AG20443 (cell line): ENCODE results near the gene FASTK.

ENCODE experiments used
- DNase-seq: peaks from one replicate; pipeline ENCODE4 v3.0.0; 2012; ENCODE audit warnings: low spot score, mixed read lengths

The FASTK gene

DNA sequence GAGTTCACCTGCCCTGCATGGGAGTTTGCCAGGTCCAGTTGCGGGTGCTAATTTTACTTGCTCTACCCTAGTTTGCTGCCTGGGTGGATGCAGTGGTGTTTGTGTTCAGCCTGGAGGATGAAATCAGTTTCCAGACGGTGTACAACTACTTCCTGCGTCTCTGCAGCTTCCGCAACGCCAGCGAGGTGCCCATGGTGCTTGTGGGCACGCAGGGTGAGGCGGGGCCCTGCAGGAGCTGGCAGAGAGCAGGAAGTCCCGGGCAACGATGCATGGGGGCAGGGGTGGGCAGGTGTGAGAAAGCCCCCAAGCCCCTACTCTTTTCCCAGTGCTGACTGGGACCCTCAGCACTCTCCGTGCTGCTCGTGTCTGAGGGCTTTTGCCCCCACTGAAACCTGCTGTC, 37.0 kb upstream of the FASTK start:
- DNase-seq, result no peak

DNA sequence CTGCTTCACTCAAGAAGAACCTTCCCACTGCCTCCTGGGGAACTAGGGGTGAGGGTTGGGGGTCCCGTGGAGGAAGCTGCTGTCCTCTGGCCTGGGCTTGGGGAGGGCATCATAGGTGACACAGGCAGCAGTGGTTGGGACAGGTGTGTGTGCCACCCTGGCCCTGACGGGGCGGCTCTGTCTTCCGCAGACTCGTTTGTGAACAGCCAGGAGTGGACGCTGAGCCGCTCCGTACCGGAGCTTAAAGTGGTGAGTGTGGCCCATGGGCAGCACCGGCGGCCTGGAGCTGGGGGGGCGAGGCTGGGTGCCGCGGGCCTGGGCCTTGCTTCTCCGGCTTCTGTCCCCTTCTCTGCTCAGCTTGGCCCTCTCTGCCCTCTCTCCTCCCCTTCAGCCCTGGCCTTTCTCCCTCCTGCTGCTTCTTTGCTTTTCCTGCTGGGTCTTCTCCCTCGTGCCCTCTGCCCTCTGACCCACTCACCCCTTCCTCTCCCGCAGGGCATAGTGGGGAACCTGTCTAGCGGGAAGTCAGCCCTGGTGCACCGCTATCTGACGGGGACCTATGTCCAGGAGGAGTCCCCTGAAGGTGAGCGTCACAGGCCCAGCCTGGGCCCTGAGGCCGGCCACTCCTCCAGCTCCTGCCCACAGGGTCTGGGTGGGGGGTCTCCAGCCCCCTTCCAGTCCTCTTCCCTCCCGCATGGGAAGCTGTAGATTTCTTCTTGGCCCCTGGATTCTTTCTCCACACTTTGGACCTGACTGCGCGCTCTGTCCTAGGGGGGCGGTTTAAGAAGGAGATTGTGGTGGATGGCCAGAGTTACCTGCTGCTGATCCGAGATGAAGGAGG, 36.2 kb upstream of the FASTK start:
- DNase-seq, result no peak

DNA sequence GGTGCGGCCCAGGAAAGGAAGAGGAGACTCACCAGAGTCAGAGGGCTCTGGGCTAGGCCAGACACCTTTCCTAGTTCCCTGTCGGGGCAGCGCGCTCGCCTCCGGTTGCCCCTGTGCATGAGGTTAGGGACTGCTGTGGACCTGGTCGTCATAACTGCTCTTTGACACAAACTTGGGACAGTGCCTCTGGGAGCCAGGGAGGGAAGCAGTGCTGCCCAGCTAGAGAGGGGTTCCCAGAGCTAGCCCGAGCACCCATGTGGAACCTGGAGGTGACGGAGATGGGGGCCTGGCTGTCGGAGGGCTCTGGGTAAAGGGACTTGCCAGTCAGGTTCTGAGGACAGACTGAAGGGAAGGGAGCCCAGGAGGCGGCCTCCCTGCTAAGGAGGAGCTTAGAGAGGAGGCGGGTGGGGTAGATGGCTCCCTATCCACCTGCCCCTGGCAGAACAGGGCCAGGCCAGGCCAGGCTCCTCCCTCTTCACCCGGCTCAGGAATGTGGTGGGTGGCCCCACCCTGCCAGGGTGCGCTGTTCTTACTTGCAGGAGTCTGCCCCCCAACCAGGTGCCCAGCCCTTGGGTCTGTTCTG, 35.3 kb upstream of the FASTK start:
- DNase-seq, result no peak

DNA sequence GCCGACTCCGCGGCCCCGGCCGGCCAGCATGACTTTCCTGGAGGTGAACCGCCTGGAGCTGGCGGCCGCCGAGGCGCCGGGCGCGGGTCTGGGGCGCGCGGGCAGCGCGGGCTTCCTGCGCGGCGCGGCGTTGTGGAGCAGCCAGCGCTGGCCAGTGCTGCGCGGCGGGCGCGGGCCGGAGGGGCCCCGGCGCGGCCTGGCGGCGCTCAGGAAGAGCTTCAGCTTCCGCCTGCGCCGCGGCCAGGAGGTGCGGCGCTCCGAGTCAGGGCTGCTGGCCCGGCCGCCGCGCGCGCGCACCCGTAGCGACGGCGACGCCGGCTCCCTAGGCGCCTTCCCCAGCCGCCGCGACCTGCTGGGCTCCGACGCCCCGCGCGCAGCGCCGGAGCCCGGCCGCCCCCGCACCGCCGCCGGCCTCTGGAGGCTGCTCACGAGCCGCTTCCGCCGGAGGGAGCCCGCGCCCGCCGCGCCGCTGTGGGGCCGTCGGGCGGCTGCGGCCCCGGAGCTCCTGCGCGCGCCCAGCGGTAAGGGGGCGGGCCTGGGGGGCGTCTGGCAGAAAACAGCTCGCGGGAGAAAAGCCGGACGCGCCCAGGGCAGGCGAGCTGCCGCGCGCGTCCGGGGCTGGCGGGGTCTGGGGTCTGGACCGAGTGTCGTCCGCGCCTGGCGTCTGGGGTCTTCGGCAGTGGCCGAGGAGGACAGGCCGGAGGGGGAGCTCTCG, 34.7 kb upstream of the FASTK start:
- peak; percentile 71 for DNase-seq

DNA sequence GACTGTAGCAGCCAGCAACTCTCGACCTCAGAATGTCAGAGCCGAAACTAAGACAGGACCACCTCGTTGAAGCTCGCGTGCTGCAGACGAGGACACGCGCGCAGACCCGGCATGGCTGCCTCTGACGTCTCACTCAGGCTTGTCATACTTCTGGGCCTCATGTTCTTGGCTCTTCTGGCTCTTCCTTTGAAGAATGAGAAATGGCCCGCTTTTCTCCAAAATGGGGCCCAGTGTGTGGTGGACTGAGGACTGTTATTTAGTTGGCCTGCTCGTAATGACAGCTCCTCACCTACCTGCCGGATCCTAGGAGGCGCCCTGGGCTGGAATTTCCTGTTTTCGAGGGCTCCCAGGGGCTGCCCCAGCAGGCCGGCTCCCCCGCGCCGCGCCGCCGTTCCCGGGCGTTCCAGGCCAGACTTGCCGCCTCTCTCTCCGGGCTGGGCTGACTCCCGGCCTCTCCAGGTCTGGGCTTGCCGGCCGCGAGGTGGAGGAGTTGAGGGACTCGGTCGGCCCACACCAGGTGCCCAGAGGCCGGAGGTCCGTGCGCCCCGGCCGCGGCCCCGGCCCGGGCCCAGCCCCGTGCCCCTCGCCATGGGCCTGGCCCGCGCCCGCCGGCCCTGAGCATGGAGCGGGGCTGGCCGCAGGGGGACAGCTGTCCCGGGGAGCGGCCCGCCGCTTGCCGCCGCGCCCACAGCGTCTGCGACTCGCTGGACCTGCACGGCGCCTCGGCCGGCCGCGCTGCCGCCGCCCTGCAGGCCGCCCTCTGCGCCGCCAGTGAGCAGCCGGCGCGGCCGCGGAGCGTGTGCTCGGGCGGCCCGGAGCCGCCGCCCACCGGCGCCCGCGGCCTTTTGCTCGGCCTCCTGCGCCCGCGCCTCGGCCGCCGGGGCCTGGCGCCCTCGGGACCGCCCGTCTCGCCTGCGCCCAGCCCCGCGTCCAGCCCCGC, 33.8 kb upstream of the FASTK start:
- DNase-seq, result peak; percentile 52

GRCh38 chr7:151113344-151114150, 32.9 kb upstream of the FASTK start:
- DNase-seq, result peak; percentile 57

DNA sequence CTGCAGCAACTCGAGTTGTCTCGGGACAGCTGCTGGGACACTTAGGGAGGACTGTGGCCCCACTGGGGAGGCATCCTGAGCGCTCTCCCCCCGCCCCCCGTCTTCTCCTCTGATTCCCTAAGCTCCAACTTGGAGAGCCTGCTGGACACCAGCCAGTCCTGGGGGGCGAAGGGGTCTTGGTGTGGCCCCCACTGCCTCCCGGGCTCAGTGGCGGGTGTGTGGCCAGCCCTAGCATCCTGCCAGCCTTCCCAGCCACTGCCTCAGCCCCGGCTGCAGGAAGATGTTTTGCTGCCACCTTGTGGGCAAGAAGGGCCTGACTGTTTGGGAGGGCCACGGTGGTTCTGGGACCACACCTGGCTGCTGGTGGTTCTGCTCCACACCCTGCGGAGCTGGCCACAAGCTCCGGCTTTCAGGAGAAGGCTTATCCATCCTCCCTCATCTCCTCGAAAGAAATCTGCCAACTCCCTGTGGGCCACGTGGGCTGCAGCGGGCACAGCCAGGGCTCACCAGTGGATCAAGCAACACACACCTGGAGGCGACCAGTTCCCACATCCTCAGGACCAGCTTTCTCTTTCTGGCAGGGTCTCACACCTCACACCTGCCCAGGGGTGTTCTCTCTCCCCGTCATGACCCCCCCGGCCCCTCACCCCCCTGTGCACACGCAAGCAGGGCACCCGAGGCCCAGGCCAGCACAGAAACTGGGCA, 30.5 kb upstream of the FASTK start:
- peak; percentile 94 for DNase-seq

- DNase-seq, result no peak
Measured at GRCh38 chr7:151110236-151110940, 29.8 kb upstream of the FASTK start.

- DNase-seq, result peak; percentile 89
Measured at GRCh38 chr7:151109094-151110048, 28.8 kb upstream of the FASTK start.

DNA sequence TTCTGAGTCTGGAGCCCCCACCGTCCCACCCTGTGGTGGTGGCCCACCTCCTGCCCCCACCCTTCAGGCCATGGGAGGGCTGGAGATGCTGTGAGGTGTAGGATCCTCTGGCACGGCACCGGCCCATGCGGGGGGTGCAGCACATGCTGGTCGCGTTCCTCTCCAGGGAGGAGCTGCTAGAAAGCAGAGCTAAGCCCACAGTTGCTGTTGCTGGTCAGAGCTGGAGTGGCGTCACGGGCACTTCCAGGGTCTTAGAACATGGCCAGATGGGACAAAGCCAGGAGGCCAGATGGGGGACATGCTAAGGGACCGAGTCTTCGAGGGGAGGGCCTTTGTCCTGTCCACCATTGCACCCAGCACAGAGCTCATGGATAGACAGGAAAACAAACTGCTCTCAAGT, 27.3 kb upstream of the FASTK start:
- no peak for DNase-seq

- peak; percentile 64 for DNase-seq
Measured at GRCh38 chr7:151104411-151105235, 24.0 kb upstream of the FASTK start.

DNA sequence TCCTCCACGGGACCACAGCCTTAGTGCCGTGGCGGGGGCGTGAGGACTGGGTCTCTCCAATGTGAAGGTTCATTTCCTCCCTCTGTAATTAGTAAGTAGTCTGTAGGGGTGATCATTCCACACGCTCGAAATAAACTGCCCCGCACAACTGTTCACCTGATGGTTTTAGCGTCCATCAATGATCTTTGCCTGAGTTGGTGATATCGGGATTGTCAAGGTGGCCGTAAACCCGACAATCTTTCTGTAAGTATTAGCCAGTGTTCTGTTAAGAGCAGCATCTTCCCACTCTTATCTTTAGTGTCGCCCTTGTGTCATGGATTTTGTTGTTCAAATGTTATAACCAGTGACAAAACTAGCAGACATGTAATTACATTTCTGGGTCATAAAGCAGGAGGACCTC, 23.4 kb upstream of the FASTK start:
- DNase-seq, result no peak

GRCh38 chr7:151102991-151103390, 22.4 kb upstream of the FASTK start:
- no peak for DNase-seq

DNA sequence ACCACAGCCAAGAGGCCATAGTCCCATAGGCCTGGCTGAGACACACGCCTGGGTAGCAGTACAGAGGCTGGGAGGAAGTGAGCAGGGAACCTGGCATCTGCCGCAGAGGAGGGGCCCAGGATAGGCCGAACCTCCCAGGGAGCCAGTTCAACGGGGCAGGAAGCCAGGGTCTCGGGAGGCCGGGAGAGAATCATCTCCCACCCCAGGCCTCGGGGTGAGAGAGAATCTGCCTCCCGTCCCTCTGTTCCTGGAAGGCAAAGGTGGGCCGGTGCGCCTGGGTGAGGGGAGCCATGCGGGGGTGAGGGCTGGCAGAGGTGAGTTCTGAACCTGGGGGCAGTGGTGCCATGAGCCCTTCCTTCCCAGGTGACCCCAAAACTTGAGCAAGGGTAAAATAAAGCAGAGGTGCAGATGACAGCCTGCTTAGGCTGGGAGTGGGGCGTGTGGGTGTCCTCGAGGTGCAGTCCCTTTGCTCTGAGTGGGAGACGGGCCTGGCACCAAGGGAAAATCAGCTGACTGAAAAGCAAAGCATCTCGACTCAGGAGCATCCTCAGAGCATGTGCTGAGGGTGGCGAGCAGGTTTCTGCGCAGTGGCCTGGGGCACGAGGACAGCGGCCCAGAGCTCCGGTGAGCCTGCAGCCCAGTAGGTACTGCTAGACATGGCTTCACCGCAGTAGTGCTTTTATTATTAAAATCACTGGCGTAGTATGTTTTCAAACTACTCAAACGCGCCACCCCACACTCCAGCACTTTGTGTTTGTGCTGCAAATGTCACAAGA, 21.2 kb upstream of the FASTK start:
- DNase-seq, result no peak

DNA sequence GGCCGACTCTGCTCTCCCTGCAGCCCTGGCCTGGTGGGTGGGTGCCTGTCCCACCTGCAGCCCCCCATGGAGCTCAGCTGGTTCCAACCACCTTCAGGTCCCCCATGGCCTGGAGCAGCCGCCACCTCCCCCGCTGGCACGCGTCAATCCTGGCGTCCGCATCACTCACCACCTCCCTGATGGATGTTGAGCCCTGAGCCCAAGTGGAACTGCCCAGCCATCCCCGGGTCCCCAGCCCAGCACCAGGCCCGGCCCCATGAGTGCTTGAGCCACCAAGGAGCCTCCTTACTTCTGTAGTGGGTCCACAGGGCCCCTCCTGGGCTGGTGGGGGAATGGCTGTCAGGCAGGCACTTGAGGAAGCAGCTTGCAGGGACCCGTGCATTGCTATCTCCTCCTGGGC, 20.3 kb upstream of the FASTK start:
- DNase-seq, result no peak

DNA sequence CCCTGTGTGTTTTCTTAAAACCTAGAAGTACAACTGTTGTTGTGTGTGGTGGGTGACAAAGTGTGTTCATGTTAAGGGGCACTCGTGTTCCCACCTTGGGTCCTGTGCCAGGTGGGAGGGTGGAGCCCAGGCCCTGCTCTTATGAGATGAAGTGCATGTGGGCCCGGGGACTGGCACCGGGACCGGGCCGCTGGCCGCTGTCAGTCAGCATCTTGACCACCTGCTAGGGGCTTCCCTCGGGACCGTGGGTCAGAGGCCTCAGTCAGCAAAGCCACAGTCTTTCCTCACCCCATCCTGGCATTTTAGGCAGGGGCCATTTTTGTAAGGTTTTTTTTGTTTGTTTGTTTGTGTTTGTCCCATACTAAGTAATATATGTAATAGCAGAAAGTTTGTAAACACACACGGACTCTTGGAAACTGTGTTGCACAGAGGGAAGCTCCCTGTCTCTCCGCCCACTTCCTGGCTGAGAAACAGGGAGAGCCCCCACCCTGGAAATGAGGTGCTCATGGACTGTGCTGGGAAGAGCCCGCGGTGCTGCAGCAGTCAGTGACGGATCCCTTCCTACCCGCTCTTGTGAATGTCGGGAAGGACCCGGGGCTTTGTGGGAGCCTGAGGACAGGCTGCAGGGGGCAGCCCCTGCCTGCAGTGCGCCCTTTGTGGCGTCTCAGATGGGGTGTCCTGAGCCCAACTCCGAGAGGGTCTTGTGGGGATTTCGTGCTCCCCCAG, 19.0 kb upstream of the FASTK start:
- DNase-seq, result no peak
